NCI-H2107 treated with DMSO at 0.1 percent for 48 hours (cell line): Measurements from ENCODE around the gene TRIM14.
A peak's percentile ranks its signal among the peaks of the same experiment; 100 is the strongest.
"Not testable (repeated sequence)": the region's sequence is repeated elsewhere in the genome, so short reads cannot be mapped to it uniquely, and the experiment has no call there.

ENCODE experiments used
- DNase-seq: peaks from one replicate; lab custom pipeline; 2025; ENCODE audit not compliant: unreplicated experiment; lab: John Stamatoyannopoulos, UW

Gene TRIM14

DNA sequence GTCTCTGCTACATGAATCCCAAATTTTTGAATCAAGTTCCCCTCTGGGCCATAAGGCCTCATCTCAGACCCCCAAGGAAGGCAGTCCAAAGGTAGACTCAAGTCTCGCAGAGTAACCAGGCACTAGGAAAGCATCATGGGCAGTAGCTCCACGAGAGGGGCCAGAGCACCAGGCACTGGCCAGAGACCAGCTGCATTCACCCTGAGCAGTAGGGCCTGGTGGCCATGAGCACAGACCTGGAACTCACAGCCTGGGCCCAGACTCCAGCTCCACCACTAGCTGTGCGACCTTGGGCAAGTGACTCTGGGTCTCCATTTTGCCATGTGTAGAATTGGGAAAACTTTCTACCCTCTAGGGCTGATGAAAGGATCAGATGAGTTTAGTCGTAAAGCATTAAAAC lies 34.0 kb downstream of the TRIM14 start:
- no peak for DNase-seq

DNA sequence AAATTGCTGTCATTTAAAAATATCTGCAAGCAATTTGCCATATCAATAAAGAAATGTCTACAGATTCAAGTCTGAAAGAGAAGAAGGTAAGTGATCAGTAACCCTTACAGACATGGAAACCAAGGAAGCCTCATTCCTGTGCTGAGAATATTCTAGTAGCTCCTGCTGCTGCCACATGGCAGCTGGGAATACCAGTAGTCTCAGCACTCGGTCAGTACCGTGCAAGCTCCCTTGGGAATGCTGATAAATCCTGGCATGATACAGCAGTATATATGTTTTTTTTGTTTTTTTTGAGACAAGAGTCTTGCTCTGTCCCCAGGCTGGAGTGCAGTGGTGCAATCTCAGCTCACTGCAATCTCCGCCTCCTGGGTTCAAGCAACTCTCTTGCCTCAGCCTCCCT lies 34.6 kb downstream of the TRIM14 start:
- no peak for DNase-seq

DNA sequence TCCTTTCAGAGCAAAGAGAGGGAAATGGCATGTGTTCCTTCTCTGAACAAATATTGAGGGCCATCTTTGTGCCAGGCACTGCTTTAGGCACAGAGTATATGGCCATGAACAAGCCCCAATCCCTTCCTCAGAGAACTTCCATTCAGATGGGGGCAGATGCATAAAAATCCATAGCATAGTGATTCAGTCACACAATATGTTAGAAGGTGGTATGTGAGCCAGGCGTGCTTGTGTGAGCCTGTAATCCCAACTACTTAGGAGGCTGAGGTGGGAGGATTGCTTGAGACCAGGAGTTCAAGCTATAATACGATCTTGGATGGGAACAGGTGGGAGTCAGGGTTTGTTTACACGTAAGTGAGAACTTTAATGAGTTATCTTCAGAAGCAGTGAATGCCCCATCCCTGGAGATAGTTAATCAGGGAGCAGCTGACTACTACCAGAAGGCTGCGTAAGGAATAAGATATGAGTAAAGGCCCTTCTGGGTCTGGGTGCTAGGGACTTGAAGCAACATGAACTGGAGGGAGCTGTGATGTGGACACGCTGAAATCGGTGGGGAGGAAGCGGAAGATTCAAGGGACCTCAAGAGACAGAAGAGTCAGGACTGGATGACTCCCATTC lies 35.3 kb downstream of the TRIM14 start:
- no peak for DNase-seq

DNA sequence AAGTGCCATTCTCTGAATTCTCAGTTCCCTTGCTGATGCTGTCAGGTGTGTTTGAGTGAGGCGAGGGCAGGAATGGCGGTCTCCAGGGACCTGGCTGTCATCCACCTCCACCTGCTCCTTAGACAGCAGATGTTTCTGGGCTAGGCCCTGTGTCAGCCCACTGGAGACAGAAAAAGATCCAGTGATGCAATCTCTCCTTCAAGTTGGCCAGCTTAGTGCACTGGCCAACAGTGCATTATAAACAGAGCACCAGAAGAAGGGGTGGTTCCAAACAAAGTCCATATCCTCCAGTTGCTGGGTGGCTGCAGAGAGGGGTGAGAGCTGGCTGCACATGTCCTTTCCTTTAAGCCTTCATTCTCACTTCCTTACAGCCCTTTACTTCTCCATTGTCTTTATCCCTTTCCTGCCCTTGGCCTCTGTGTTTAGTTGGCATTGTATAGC lies 35.9 kb downstream of the TRIM14 start:
- DNase-seq, result peak; percentile 31

DNA sequence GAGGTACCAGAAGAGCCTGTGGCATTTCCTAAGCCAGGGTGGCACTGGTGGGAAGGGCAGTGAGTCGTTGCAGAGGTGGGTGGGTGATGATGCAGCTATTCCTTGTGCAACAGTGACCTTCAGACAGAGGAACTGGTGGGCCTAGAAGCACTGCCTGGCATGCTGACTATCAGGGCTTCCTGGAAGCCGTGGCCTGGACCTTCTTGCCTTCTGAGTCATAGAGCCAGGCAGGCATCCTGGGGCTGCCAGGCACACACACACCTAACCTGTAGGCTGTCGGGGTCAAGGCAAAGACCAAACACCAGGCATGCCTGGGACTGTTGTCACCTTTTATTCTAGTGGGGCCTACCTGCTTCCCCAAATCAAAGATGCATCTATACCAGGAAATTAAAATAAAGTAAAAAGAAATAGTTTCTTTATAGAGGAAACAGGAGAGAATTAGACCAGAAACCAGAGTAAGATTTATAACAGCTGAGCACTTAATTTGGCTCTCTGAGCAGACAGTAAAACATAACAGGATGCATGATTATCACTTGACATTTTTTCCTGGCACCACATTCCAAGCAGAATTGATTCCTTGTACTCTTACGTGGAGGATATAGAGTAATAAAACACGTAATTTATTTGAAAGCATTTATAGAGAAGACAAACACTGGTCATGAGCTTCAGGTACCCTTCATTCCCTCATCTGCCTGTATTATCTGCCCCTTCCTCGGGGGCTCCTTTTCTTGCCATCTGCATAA lies 37.4 kb downstream of the TRIM14 start:
- no peak for DNase-seq

DNA sequence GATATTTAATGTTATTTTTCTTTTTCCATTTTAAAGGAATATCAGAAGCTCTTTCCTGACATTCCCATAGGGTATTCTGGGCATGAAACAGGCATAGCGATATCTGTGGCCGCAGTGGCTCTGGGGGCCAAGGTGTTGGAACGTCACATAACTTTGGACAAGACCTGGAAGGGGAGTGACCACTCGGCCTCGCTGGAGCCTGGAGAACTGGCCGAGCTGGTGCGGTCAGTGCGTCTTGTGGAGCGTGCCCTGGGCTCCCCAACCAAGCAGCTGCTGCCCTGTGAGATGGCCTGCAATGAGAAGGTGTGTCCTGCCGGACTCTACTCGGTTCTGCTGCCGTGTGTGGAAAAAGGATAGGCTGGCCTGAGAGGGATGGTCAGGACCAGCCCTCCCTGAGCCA lies 38.2 kb downstream of the TRIM14 start:
- no peak for DNase-seq

DNA sequence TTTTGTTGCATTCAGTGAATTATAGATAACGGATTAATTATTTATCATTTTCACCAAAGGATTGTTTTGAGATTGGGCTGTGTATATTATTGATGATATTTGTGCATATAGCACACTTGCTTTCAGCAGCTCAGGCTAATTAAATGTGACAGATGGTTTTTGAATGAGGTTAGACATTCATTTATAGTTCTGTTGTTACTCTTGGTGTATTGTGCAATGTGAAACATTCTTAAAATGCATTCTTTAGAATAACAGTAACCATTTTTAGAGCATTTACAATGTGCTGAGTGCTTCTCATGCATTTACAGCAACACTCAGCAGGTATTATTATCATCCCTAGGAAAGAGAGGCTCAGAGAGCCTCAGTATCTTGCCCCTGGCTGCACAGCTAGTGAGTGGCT lies 38.7 kb downstream of the TRIM14 start:
- no peak for DNase-seq

DNA sequence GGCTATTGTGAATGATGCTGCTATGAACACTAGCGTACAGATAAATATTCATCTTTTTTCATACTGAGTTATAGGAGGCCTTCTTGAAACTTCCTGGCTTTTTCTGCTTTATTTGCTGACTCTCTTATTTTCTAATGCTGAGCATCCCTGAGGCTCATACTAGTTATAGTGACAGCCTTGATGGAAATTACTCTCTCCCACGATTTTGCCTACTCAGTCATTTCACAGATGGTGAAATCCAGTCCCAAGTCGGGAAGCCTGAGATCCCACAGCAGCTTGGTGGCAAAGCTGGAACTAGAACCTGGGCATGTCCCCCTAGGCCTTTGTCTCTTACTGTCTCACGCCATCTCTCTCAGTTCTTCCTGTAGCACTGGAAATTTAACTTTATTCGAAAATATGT lies 40.1 kb downstream of the TRIM14 start:
- DNase-seq, result no peak

DNA sequence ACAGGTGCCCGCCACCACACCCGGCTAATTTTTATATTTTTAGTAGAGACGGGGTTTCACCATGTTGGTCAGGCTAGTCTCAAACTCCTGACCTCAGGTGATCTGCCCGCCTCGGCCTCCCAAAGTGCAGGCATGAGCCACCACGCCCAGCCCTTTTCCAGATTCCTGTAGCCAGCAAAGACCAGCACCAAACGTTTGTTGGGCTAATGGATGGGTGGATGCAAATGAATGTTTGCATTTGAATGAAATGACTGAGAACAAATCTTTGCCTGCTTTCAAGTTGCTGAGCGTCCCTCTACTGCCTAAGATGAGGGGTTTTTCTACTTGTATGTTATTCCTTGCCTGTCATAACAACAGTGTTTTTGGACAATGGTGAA lies 42.5 kb downstream of the TRIM14 start:
- DNase-seq, result not testable (repeated sequence)

DNA sequence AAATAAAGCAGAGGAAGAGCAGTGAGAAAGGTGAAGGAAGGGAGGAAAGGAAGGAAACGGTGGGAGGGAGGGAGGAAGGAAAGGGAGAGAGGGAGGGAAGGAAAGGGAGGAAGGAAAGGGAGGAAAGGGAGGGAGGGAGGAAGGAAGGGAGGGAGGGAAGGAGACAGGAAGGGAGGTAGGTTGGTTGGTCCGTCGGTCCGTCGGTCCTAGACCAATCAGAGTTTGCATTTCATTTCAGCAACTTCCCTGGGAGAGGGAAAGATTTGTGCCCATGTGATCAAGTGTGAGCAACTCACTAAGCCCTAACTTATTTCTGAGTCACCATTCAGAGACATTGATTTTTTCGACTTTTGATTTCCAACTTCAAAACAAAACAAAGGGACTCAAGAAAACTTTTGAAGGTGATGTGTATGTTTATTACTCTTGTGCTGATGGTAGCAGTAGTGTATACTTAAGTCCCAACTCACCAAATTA lies 43.7 kb downstream of the TRIM14 start:
- DNase-seq, result no peak

DNA sequence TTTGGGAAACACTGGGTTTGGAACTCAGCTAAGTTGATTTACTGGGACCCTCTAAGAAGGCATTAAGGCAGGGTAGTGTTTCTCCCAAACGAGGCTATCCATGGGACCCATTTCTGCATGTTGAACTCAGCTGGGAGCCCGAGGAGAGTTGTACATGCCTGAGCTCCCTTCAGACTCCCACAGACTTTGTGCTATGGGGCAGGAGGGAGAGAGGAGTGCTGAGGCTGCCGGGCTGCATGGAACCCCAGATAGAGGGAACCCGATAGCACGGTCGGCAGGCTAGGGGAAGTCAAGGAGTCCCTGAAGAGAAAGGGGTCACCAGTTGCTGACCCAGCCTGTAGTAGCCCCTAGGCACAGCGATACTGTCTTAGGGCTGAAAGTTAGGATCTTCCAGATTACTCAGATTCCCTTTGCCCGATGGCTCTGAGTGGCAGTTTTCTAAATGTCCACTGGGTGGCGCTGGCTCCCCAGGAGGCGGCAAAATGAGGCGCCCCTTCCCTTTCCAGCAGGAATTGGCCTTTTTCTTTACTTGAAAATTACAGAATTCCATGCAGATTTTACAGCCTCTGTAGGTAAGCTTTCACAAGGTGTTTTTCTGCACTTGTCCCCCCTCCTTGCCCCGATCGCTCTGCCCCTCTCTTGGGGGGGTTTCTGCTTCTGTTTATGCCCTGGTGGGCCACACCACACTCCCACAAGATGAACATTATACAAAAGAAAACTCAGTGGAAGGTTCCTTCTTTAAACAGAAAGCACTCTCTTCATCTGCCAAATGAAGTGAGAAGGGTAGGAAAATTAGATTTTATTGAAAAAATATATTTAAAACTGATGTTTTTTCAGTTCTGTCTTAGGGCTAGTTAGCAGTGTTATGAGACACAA lies 44.7 kb downstream of the TRIM14 start:
- DNase-seq, result no peak

DNA sequence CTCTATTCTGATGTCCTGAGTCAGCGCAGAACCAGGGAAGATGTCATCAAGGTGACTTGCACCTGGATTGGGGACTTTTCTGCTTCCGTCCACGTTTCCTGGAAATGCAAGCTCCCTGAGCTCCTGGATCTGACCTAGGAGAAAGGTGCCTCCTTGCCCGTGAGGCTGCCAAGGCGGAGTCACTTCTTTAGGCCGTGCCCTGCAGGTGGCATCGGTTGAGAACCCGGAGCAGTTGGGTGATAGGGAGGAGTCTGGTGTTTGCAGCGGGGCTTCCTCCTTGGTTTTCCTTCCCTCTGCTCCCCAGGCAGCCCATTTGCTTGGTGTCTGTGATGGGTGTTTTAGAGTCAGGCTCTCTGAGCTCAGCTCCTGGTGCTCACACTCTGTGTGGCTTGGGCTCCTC lies 47.3 kb downstream of the TRIM14 start:
- no peak for DNase-seq

DNA sequence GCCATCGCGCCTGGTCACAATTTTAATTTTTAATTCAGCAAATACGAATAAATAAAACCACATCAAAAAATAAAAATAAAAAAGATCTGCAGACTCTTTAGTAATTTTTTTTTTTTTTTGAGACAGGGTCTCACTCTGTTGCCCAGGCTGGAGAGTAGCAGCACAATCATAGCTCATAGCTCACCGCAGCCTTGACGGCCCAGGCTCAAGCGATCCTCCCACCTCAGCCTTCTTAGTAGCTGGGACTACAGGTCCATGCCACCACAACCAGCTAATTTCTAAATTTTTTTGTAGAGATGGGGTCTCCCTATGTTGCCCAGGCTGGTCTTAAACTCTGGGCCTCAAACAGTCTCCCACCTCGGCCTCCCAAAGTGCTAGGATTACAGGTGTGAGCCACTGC lies 48.3 kb downstream of the TRIM14 start:
- DNase-seq, result no peak

DNA sequence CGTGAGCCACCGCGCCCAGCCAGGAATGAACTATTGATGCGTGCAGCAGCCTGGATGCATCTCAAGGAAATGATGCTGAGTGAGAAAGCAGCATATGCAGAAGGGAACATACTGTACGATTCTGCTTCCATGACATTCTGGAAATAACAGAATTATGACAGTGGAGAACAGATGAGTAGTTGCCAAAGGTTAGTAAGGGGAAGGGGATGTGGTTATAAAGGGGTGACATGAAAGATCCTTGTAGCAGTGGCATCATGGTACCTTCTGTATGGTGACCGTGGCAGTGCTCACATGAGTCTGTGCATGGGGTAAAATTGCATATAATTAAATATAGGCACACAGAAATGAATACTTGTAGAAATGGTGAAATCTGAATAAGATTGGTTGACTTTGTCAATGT lies 49.5 kb downstream of the TRIM14 start:
- DNase-seq, result no peak

DNA sequence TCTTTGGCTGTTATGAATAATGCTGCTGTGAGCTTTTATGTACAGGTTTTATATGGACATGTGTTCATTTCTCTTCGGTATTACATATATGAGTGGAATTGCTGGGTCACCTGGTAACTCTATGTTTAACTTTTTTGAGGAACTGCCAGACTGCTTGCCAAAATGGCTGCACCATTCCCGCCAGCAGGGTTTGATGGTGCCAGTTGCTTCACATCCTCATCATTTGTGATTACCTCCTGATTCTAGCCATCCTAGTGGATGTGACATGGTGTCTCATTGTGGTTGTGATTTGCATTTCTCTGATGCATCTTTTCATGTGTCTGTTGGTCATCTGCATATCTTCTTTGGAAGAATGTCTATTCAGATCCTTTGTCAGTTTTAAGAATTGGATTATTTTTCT lies 51.8 kb downstream of the TRIM14 start:
- DNase-seq, result no peak

DNA sequence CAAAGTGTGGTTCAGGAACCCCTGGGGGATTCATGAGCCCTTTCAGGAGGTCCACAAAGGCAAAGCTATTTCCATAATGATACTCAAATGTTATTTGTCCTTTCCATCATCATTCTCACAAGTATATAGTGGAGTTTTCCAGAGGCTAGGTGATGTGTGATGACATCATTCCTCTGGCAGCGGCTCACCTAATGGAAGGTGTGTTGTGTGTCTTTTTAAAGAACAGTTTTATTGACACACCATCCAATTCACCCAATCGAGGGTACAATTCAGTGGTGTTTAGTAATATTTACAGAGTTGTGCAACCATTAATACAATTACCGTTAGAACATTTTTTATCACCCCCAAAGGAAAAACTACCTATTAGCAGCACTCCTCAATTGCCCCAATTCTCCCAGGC lies 52.8 kb downstream of the TRIM14 start:
- DNase-seq, result no peak

DNA sequence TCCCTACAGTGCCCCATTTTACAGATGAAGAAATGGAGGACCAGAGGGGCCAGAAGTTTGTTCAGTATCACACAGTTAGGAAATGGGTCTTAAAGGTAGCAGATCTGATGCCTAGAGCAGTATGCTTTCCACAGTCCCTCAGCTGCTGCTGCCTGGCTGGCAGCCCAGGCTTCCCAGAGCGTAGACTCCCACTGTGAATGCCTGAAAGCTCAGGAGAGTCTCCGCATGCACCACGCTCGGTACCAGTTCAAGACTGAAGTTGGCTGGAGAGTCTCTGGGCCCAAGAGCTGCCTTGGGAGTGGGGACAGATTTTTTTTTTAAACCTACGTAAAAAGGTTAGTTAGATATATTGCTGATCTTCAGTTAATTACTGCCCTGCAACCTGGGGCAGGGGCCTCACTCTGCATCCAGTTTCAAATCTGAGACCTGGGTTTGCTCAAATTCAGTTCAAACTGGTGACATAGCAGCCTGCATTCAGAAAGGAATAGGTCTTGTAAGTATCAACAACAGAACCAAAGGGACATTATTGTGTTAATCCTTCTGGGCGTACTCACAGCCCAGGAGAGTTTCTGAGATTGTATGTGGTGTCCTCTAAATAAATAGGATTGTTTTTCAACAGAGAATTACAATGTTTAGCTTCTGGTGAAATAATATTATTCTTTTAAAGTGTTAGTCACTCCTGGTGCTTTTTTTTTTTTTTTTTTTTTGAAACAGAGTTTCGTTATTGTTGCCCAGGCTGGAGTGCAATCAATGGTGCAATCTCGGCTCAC lies 54.2 kb downstream of the TRIM14 start:
- no peak for DNase-seq

DNA sequence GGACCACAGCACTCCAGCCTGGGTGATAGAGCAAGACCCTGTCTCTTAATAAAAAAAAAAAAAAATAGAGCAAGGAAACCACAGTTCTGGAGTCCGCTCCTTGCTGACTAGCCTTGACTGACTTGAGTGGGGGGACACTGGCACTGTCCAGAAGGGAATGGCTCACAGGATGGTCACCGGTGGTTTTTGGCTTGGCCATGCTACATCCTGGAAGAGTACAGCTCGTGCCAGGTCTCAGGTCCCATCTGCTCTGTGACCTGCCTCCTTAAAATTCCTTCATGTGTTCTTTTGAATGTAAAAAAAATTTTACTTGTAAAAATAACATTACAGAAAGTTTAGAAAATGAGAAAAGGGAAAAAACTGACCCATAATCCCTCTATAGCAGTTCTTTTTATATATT lies 56.9 kb downstream of the TRIM14 start:
- DNase-seq, result no peak

DNA sequence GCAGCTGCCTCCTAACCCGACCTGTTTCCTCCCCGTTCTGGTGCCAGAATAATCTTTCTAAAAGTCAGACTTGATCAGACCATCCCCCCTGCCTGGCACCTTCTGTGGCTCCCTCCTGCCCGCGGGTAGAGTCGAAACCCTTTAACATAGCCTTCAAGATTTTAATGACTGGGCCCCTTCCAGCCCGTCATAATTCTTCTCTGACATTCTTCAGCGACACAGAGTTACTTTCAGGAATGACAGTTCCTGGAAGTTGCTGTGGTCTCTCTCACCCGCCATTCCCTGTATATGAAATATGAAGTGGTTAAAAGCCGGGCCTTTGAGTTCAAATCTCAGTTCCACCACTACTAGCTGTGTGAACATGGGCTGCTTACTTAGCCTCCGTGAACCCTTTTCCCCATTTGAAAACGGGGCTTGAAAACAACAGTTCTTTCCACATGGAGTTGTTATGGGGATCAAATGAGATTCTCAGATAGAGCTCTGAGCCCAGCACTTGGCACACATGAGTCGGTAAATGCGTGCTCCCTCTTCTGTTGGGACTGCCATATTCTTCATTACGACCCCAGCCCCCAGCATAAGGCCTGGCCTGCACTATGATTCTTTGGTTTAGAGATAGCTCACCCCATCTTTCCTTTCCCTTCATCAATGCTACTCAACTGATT lies 61.8 kb downstream of the TRIM14 start:
- DNase-seq, result no peak

DNA sequence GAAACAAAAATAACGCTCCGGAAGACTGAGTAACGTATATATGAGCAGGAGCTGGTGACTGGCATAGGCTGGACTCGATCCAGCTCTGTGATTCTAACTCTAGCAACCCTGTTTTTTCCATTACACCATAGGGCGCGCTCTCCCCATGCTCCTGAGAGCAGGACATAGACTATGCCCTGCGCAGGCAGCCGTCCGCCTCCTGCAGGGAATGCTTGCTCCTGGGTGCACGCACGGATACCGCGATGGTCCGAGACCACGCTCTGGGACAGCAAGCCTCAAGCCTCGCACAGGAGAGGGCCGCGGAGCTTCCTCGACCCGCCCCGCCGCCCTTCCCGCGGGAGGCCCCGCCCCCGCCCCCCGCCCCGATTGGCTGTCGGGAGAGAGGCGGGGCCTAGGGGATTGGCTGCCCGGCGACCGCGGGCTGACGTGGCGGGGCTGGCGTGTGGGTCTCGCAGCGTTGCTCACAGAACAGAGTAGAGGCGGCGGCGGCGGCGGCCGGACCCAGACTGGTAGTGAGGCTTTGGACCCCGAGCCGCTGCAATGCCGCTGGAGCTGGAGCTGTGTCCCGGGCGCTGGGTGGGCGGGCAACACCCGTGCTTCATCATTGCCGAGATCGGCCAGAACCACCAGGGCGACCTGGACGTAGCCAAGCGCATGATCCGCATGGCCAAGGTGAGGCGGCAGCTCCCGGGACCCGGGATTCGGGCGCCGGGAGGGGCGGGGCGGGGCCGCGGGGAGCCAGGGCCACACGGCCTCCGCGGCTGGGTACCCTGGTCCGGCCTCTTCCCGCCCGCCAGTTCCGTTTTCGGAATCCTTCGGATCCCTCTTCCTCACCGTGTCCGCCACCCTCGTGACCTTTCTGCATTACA lies 62.5 kb downstream of the TRIM14 start, which contains the start of gene NANS:
TSS of gene NANS (plus strand) at position 464 of the 869 bp plus-strand sequence. CDS start at position 541, 77 bp downstream.
- peak; percentile 78 for DNase-seq
